PFSK-1 (cell line): Measurements from ENCODE around the gene SUPT16H.

Source experiments
- FOXP2 ChIP-seq: optimal IDR thresholded peaks from 2 replicates; pipeline ENCODE3; 2011; ENCODE audit warnings: borderline replicate concordance, control low read depth, inconsistent platforms; ENCODE audit not compliant: insufficient read depth; ENCODE audit errors: extremely low read length, extremely low read depth
- POLR2AphosphoS5 ChIP-seq: IDR thresholded peaks from 2 replicates; pipeline ENCODE4 v1.6.1; 2012; ENCODE audit warnings: low read depth, mild to moderate bottlenecking, control low read depth, low read length, moderate library complexity
- REST ChIP-seq, 2 experiments: IDR thresholded peaks; 2 replicates each; pipeline versions ENCODE4 v1.6.1 to v1.8.0; 2011 to 2012; ENCODE audit warnings: low read depth in 2 of 2, low read length in 2 of 2, control low read depth in 1 of 2, inconsistent platforms in 1 of 2, mild to moderate bottlenecking in 1 of 2, moderate library complexity in 1 of 2; ENCODE audit not compliant: insufficient read depth in 1 of 2
- SIN3A ChIP-seq: IDR thresholded peaks from 2 replicates; pipeline ENCODE4 v1.6.1; 2012; ENCODE audit warnings: mild to moderate bottlenecking, low read length, moderate library complexity, borderline replicate concordance; ENCODE audit not compliant: insufficient read depth
- TAF1 ChIP-seq: IDR thresholded peaks from 2 replicates; pipeline ENCODE4 v1.6.1; 2012; ENCODE audit warnings: low read length, control low read depth, borderline replicate concordance; ENCODE audit not compliant: insufficient read depth

GRCh38 chr14:21395450-21395849, 11.6 kb upstream of the SUPT16H start:
- TF ChIP-seq REST (IDR thresholded peaks at IDR 0.05; ENCODE audit: insufficient read depth in 1 of 2, low read depth in 2 of 2, low read length in 2 of 2) (no peak), POLR2AphosphoS5 (no peak), SIN3A (no peak), TAF1 (no peak), FOXP2 (no peak)
